H1 (cell line): ENCODE data around the gene LDLRAD4. TPM values are rescaled to one million over a fixed set of nuclear protein-coding genes. Genes with fewer than 3 reads are reported as not detected.

ENCODE experiments used
- CTCF ChIA-PET: fragments of 300-600 bp; sonication (Branson Sonifier 250); formaldehyde crosslinking; loops from one replicate; lab custom pipeline; 2021; ENCODE audit not compliant: partially characterized antibody; lab: Charles Lee
- POLR2A ChIA-PET: fragments of 300-600 bp; sonication (Branson Sonifier 250); formaldehyde crosslinking; loops from one replicate; lab custom pipeline; 2021; ENCODE audit warnings: inconsistent platforms; ENCODE audit not compliant: partially characterized antibody; lab: Charles Lee
- DNase-seq, 2 experiments: peaks; one replicate each; pipeline versions ENCODE4 v3.0.0 to v3.0.0-alpha.2; 2010 to 2022; ENCODE audit warnings: low spot score in 2 of 2, low read depth in 1 of 2, mixed read lengths in 1 of 2
- FAIRE-seq: peaks from 2 replicates; lab custom pipeline; 2011; peaks lifted over from hg19 to GRCh38; lab: Jason Lieb, UNC
- H2AFZ ChIP-seq: 2 replicates; pipeline ENCODE4 v1.8.1; 2012; ENCODE audit warnings: low read length, inconsistent platforms
- H2AK5ac ChIP-seq: 2 replicates; pipeline ENCODE4 v1.6.1; 2013; ENCODE audit warnings: low read depth, low read length
- H2BK120ac ChIP-seq: replicated peaks from 2 replicates; pipeline ENCODE3; 2013; ENCODE audit warnings: low read depth, low read length, inconsistent platforms
- H2BK12ac ChIP-seq: 2 replicates; pipeline ENCODE4 v1.6.1; 2013; ENCODE audit warnings: low read depth, low read length
- H2BK15ac ChIP-seq: 2 replicates; pipeline ENCODE4 v1.6.1; 2013; ENCODE audit warnings: low read length
- H2BK20ac ChIP-seq: 2 replicates; pipeline ENCODE4 v1.6.1; 2013; ENCODE audit warnings: low read length
- H2BK5ac ChIP-seq: 2 replicates; pipeline ENCODE4 v1.6.1; 2013; ENCODE audit warnings: low read depth, low read length
- H3K14ac ChIP-seq: 2 replicates; pipeline ENCODE4 v1.6.1; 2013; ENCODE audit warnings: inconsistent platforms; ENCODE audit not compliant: insufficient read length
- H3K18ac ChIP-seq: 2 replicates; pipeline ENCODE4 v1.6.1; 2013; ENCODE audit warnings: low read length; ENCODE audit errors: extremely low read depth
- H3K23ac ChIP-seq: 2 replicates; pipeline ENCODE4 v1.6.1; 2013; ENCODE audit warnings: inconsistent platforms; ENCODE audit not compliant: insufficient read length
- H3K23me2 ChIP-seq: 2 replicates; pipeline ENCODE4 v1.6.1; 2013; ENCODE audit warnings: low read depth, low read length
- H3K27ac ChIP-seq: 2 replicates; pipeline ENCODE4 v1.6.1; 2011; ENCODE audit warnings: low read depth, low read length, inconsistent platforms
- H3K27me3 ChIP-seq, 4 experiments: replicated peaks in 1 of 4; 1 replicate in 1 of 4; 2 replicates in 3 of 4; pipeline versions ENCODE4 v1.6.1 to v1.8.1; 2011 to 2013; ENCODE audit warnings: low read length in 3 of 4, mild to moderate bottlenecking in 3 of 4, inconsistent platforms in 2 of 4, mixed read lengths in 2 of 4, moderate library complexity in 1 of 4; ENCODE audit not compliant: control insufficient read depth in 3 of 4, insufficient read depth in 3 of 4; ENCODE audit errors: extremely low read depth in 1 of 4
- H3K36me3 ChIP-seq, 4 experiments: 2 replicates each; pipeline versions ENCODE4 v1.6.1 to v1.8.1; 2011 to 2013; ENCODE audit warnings: mild to moderate bottlenecking in 4 of 4, low read length in 3 of 4, moderate library complexity in 2 of 4, control low read depth in 1 of 4, inconsistent platforms in 1 of 4; ENCODE audit not compliant: insufficient read depth in 4 of 4, control insufficient read depth in 2 of 4
- H3K4ac ChIP-seq: replicated peaks from 2 replicates; pipeline ENCODE3; 2013; ENCODE audit warnings: low read length, low read depth, mixed read lengths, inconsistent platforms; ENCODE audit not compliant: insufficient read length
- H3K4me1 ChIP-seq, 4 experiments: replicated peaks in 1 of 4; 1 replicate in 1 of 4; 2 replicates in 3 of 4; pipeline versions ENCODE4 v1.6.1 to v1.8.1; 2011 to 2013; ENCODE audit warnings: low read length in 3 of 4, inconsistent platforms in 2 of 4, mixed read lengths in 1 of 4; ENCODE audit not compliant: insufficient read depth in 4 of 4, control insufficient read depth in 3 of 4
- H3K4me2 ChIP-seq, 2 experiments: 2 replicates each; pipeline versions ENCODE4 v1.6.1 to v1.8.1; 2011 to 2013; ENCODE audit warnings: low read depth in 2 of 2, low read length in 2 of 2, control low read depth in 1 of 2, inconsistent platforms in 1 of 2, mild to moderate bottlenecking in 1 of 2; ENCODE audit not compliant: insufficient read depth in 1 of 2
- H3K4me3 ChIP-seq, 4 experiments: fragments of 200-600, 300-600 bp in 1 of 4; sonication (generic), shearing (Covaris generic), sonication (Bioruptor Twin) in 1 of 4; 2 replicates each; pipeline versions ENCODE4 v1.5.1 to v1.8.1; 2011 to 2016; ENCODE audit warnings: low read length in 4 of 4, low read depth in 3 of 4, control low read depth in 2 of 4, inconsistent platforms in 2 of 4, mild to moderate bottlenecking in 2 of 4, mixed read lengths in 1 of 4, moderate library complexity in 1 of 4; ENCODE audit not compliant: insufficient read depth in 2 of 4; ENCODE audit errors: extremely low read depth in 1 of 4
- H3K56ac ChIP-seq: replicated peaks from 2 replicates; pipeline ENCODE3; 2013; ENCODE audit warnings: low read depth, mild to moderate bottlenecking, mixed read lengths, low read length, inconsistent platforms; ENCODE audit not compliant: insufficient read length
- H3K79me1 ChIP-seq: 2 replicates; pipeline ENCODE4 v1.6.1; 2013; ENCODE audit warnings: low read depth, low read length, control low read depth
- H3K79me2 ChIP-seq, 2 experiments: 2 replicates each; pipeline versions ENCODE4 v1.6.1 to v1.8.1; 2012 to 2013; ENCODE audit warnings: low read length in 2 of 2, mild to moderate bottlenecking in 2 of 2, inconsistent platforms in 1 of 2; ENCODE audit not compliant: insufficient read depth in 2 of 2, control insufficient read depth in 1 of 2
- H3K9ac ChIP-seq, 4 experiments: replicated peaks in 1 of 4; 1 replicate in 1 of 4; 2 replicates in 3 of 4; pipeline versions ENCODE4 v1.6.1 to v1.8.1; 2011 to 2013; ENCODE audit warnings: low read depth in 3 of 4, low read length in 3 of 4, control low read depth in 2 of 4, mild to moderate bottlenecking in 2 of 4, moderate library complexity in 2 of 4, inconsistent platforms in 1 of 4; ENCODE audit errors: extremely low read depth in 1 of 4
- H3K9me3 ChIP-seq, 2 experiments: 2 replicates each; pipeline versions ENCODE4 v1.6.1 to v1.8.1; 2012 to 2013; ENCODE audit warnings: mild to moderate bottlenecking in 2 of 2, moderate library complexity in 2 of 2, control low read depth in 1 of 2, inconsistent platforms in 1 of 2, low read depth in 1 of 2, low read length in 1 of 2, mixed read lengths in 1 of 2; ENCODE audit not compliant: insufficient read depth in 2 of 2
- H4K20me1 ChIP-seq, 2 experiments: replicated peaks in 1 of 2; 2 replicates each; pipeline versions ENCODE3 to v1.8.1; 2011 to 2013; ENCODE audit warnings: inconsistent platforms in 2 of 2, low read length in 2 of 2, mild to moderate bottlenecking in 1 of 2; ENCODE audit not compliant: insufficient read depth in 2 of 2, control insufficient read depth in 1 of 2
- H4K5ac ChIP-seq: 2 replicates; pipeline ENCODE4 v1.6.1; 2013; ENCODE audit warnings: low read length, low read depth, mixed read lengths, inconsistent platforms; ENCODE audit not compliant: insufficient read length
- H4K8ac ChIP-seq: 2 replicates; pipeline ENCODE4 v1.8.0; 2013; ENCODE audit warnings: mild to moderate bottlenecking, moderate library complexity, low read length, inconsistent platforms; ENCODE audit not compliant: insufficient read depth; ENCODE audit errors: extremely low read depth
- H4K91ac ChIP-seq: replicated peaks from 2 replicates; pipeline ENCODE3; 2013; ENCODE audit warnings: low read length, mixed read lengths, inconsistent platforms; ENCODE audit not compliant: insufficient read length
- ATF2 ChIP-seq: IDR thresholded peaks from 2 replicates; pipeline ENCODE4 v1.6.1; 2012; ENCODE audit warnings: low read length, inconsistent platforms
- CBX5 ChIP-seq: fragments of 300-800, 300-1000 bp; sonication (generic); IDR thresholded peaks from 2 replicates; pipeline ENCODE4 v1.7.1; 2016; ENCODE audit warnings: antibody characterized with exemption, low read length, low read depth
- CREB1 ChIP-seq: IDR thresholded peaks from 2 replicates; pipeline ENCODE4 v1.6.1; 2012; ENCODE audit warnings: inconsistent platforms
- POLR2AphosphoS5 ChIP-seq: IDR thresholded peaks from 2 replicates; pipeline ENCODE4 v1.6.1; 2011; ENCODE audit warnings: low read depth, low read length
- SIN3A ChIP-seq, 2 experiments: IDR thresholded peaks in 1 of 2; conservative IDR thresholded peaks in 1 of 2; 2 replicates each; pipeline ENCODE4 v1.6.1; 2011 to 2012; ENCODE audit warnings: low read length in 2 of 2, improper control_type of control experiment in 1 of 2, low read depth in 1 of 2, mild to moderate bottlenecking in 1 of 2
- TAF1 ChIP-seq: IDR thresholded peaks from 2 replicates; pipeline ENCODE4 v1.6.1; 2011; ENCODE audit warnings: mild to moderate bottlenecking, low read depth, low read length
- TBP ChIP-seq: IDR thresholded peaks from 2 replicates; pipeline ENCODE4 v1.6.1; 2011; ENCODE audit warnings: low read depth, low read length, improper control_type of control experiment
- USF2 ChIP-seq: IDR thresholded peaks from 2 replicates; pipeline ENCODE4 v1.6.1; 2011; ENCODE audit warnings: low read length, improper control_type of control experiment
- WGBS, 2 experiments: shearing (Covaris generic) in 1 of 2; methylation state at CpG; one replicate each; pipeline versions ENCODE4 v1.1.6 to v1.1.7; 2013 to 2015; ENCODE audit warnings: low lambda C conversion rate in 2 of 2, mixed read lengths in 2 of 2, inconsistent platforms in 1 of 2, low coverage in 1 of 2, missing lambda C conversion rate in 1 of 2; ENCODE audit not compliant: insufficient replicate concordance in 2 of 2, insufficient coverage in 1 of 2, insufficient read length in 1 of 2; ENCODE audit errors: extremely low coverage in 1 of 2, missing lambda C conversion rate in 1 of 2; 5-methylcytosine and 5-hydroxymethylcytosine counted together
- polyA plus RNA-seq, 7 experiments: library from polyadenylated mRNA; depleted of rRNA in 3 of 7; stranded (reverse) in 5 of 7; unstranded in 2 of 7; fragments of >200 nt in 5 of 7; fragments of 200-250 nt in 2 of 7; gene quantifications; 1 replicate in 5 of 7; 2 replicates in 1 of 7; 4 replicates in 1 of 7; pipeline versions ENCODE4 v1.2.1 to v1.2.3, GENCODE V29; 2011 to 2013; ENCODE audit warnings: missing spikeins in 2 of 7, mixed read lengths in 2 of 7
- total RNA-seq: library from RNA; stranded (reverse); fragmentation: NEBNext Ultra II Directional; extraction: Animal tissue kit (Norgen Biotek cat#: 25700); gene quantifications from 2 replicates; pipeline ENCODE4 v1.2.1, GENCODE V29; 2021

LDLRAD4 gene
- total and polyA plus RNA-seq, 2 of the 8 experiments (the other 6 are each of a cell fraction or from before 2014, with no cell fraction given): 0.77 to 1.4 TPM

- Histone ChIP-seq H3K4ac (no peak overlapping the region), H2BK120ac (no peak overlapping the region), H3K4me2 (no peak overlapping the region), H4K5ac (no peak overlapping the region), H2BK12ac (no peak overlapping the region), H3K27ac (no peak overlapping the region), H2AFZ (no peak overlapping the region), H3K9me3 (no peaks in the 10 kb centered on the region), H3K23ac (no peak overlapping the region), H2AK5ac (no peak overlapping the region), H3K27me3 (no peaks in the 10 kb centered on the region), H3K14ac (no peak overlapping the region), H2BK5ac (no peak overlapping the region), H3K56ac (no peak overlapping the region), H2BK15ac (no peak overlapping the region), H3K9ac (no peak overlapping the region), H3K79me1 (no peaks in the 10 kb centered on the region), H3K23me2 (no peaks in the 10 kb centered on the region), H2BK20ac (no peak overlapping the region), H3K18ac (no peak overlapping the region), H4K91ac (no peak overlapping the region), H3K4me1 (peaks cover 0 to 2% (median 0%) of the 10 kb centered on the region in 4 experiments; a peak in 1 of 7 replicates), H3K36me3 (no peaks in the 10 kb centered on the region), H3K79me2 (no peaks in the 10 kb centered on the region), H4K8ac (no peak overlapping the region), H3K4me3 (no peak overlapping the region), H4K20me1 (no peaks in the 10 kb centered on the region)
- POLR2A ChIA-PET: no interaction called here
- WGBS, 2 experiments: 94% methylated on average over 6 of the region's 6 CpGs; no CpG with 5 or more reads in 1 of the 2 experiments
- FAIRE-seq (no peak), DNase-seq (no peak)
- CTCF ChIA-PET: no interaction called here
- TF ChIP-seq CBX5: no peak
- TF ChIP-seq ATF2: no peak
- no peak for TF ChIP-seq POLR2AphosphoS5
- TF ChIP-seq CREB1: no peak
- TF ChIP-seq TAF1: no peak
- no peak for TF ChIP-seq SIN3A (conservative IDR thresholded peaks at IDR 0.05 in 1 of 2, IDR thresholded peaks at IDR 0.05 in 1 of 2; ENCODE audit: low read depth in 1 of 2, low read length in 2 of 2)
- TF ChIP-seq USF2: no peak
- no peak for TF ChIP-seq TBP
Measured at GRCh38 chr18:13516855-13517254, 298.3 kb downstream of the LDLRAD4 start.
